ENCODE measurements around the gene DNAJC24.

DNA sequence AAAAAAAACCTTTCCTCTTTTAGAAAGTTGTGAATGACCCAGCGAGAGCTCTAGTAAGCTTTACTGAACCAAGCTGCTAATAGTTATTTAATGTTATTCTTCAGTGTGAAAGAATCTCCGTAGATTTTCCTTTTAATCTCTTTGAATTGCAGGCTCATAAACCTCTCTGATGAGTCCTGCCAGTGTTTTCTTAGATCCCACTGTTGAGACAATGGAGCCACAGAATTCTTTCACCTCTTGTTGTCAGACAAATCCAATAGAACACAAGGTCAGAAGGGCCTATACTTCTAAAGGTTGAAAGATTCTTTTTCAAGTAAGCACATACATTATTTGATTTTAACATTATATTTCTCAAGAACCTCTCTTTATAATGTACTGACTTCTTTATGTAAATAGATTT is 52.2 kb downstream of the DNAJC24 start:
- TF ChIP-seq CTCF (IDR thresholded peaks at IDR 0.05; ENCODE audit: poor library complexity, severe bottlenecking) (no peak), MXI1 (conservative IDR thresholded peaks at IDR 0.05; ENCODE audit: poor library complexity, severe bottlenecking) (no peak), EZH2 (IDR thresholded peaks at IDR 0.05; ENCODE audit: borderline replicate concordance, insufficient read depth, low read length, poor library complexity, severe bottlenecking) (no peak), SMC3 (conservative IDR thresholded peaks at IDR 0.05; ENCODE audit: poor library complexity) (no peak), TAF1 (IDR thresholded peaks at IDR 0.05; ENCODE audit: low read depth) (no peak), EP300 (conservative IDR thresholded peaks at IDR 0.05; ENCODE audit: poor library complexity, severe bottlenecking) (no peak), POLR2AphosphoS5 (IDR thresholded peaks at IDR 0.05) (no peak), REST (IDR thresholded peaks at IDR 0.05; ENCODE audit: borderline replicate concordance) (no peak)
